ENCODE results near the gene PGAP6.
"Not testable (repeated sequence)": the region's sequence is repeated elsewhere in the genome, so short reads cannot be mapped to it uniquely, and the experiment has no call there.

PGAP6 gene

GRCh38 chr16:381789-382717, at the start of gene PGAP6:
PGAP6 (minus strand) TSS chr16:381978; CDS start chr16:381821, 157 bp downstream.
- peak; percentile 68 for DNase-seq

- DNase-seq: no peak
These were observed 49.1 kb upstream of the PGAP6 start for GRCh38 chr16:430904-431303.

- DNase-seq: no peak
These were observed 45.5 kb upstream of the PGAP6 start for GRCh38 chr16:427250-427649.

GRCh38 chr16:426906-427249, 45.1 kb upstream of the PGAP6 start:
- DNase-seq: no peak

- DNase-seq: peak; percentile 28
These were observed 44.5 kb upstream of the PGAP6 start for GRCh38 chr16:426115-426905.

- DNase-seq: peak; percentile 62
These were observed 43.9 kb upstream of the PGAP6 start for GRCh38 chr16:425740-426114.

GRCh38 chr16:425082-425718, 43.4 kb upstream of the PGAP6 start, which contains the start of gene RAB11FIP3:
RAB11FIP3 (plus strand) TSS chr16:425649; CDS start chr16:426007, 358 bp downstream.
- DNase-seq: peak; percentile 89

- peak; percentile 40 for DNase-seq
These were observed 42.9 kb upstream of the PGAP6 start for GRCh38 chr16:424623-425081.

- DNase-seq: no peak
These were observed 42.4 kb upstream of the PGAP6 start for GRCh38 chr16:424033-424622.

- not testable (repeated sequence) for DNase-seq
These were observed 40.4 kb upstream of the PGAP6 start for GRCh38 chr16:422179-422578.

GRCh38 chr16:415170-415498, 33.4 kb upstream of the PGAP6 start:
- DNase-seq: not testable (repeated sequence)

GRCh38 chr16:414395-415169, 32.8 kb upstream of the PGAP6 start:
- no peak for DNase-seq

- DNase-seq: no peak
These were observed 29.9 kb upstream of the PGAP6 start for GRCh38 chr16:411576-412265.

GRCh38 chr16:410516-411178, 28.9 kb upstream of the PGAP6 start:
- no peak for DNase-seq

- DNase-seq: no peak
These were observed 25.5 kb upstream of the PGAP6 start for GRCh38 chr16:407253-407652.

GRCh38 chr16:405548-406506, 24.0 kb upstream of the PGAP6 start:
- DNase-seq: no peak

- DNase-seq: no peak
These were observed 23.3 kb upstream of the PGAP6 start for GRCh38 chr16:404971-405486.

GRCh38 chr16:401468-402348, 19.9 kb upstream of the PGAP6 start, which contains the start of gene DECR2:
DECR2 (plus strand) TSS chr16:401885; CDS start chr16:401964, 79 bp downstream.
- peak; percentile 94 for DNase-seq
